SU-DHL-6 (cell line): ENCODE results near the gene CBX6.

Source experiments
- H2AFZ ChIP-seq: fragments of 200-600 bp; sonication (generic); 2 replicates; pipeline ENCODE4 v1.6.1; 2014; ENCODE audit warnings: low read depth, mild to moderate bottlenecking, moderate library complexity, mixed read lengths, antibody characterized with exemption, low read length; ENCODE audit not compliant: severe bottlenecking
- H3F3A ChIP-seq: fragments of 200-600 bp; shearing (Covaris generic); 2 replicates; pipeline ENCODE4 v1.6.0; 2016; ENCODE audit warnings: antibody characterized with exemption, mild to moderate bottlenecking; ENCODE audit not compliant: insufficient read depth
- H3K27ac ChIP-seq: fragments of 200-600 bp; sonication (generic); 2 replicates; pipeline ENCODE4 v1.5.1; 2016; ENCODE audit warnings: low read depth, mild to moderate bottlenecking, low read length, moderate library complexity, mixed read lengths
- H3K27me3 ChIP-seq: fragments of 200-600 bp; sonication (generic), shearing (Covaris generic); 2 replicates; pipeline ENCODE4 v1.6.0; 2014; ENCODE audit warnings: mild to moderate bottlenecking, low read length
- H3K36me3 ChIP-seq: fragments of 200-600 bp; sonication (generic); 2 replicates; pipeline ENCODE4 v1.6.1; 2014; ENCODE audit warnings: mild to moderate bottlenecking, low read length, mixed read lengths
- H3K4me2 ChIP-seq: fragments of 300-600, 200-600 bp; shearing (Covaris generic), sonication (generic); 2 replicates; pipeline ENCODE4 v1.6.0; 2014; ENCODE audit warnings: low read length, low read depth, mild to moderate bottlenecking; ENCODE audit not compliant: poor library complexity, severe bottlenecking
- H3K4me3 ChIP-seq: fragments of 200-600 bp; sonication (generic); 2 replicates; pipeline ENCODE4 v1.5.1; 2014; ENCODE audit warnings: antibody characterized with exemption, low read length, mild to moderate bottlenecking, mixed read lengths; ENCODE audit not compliant: insufficient read depth, poor library complexity, severe bottlenecking
- H3K79me2 ChIP-seq: fragments of 200-600 bp; sonication (generic); 2 replicates; pipeline ENCODE4 v1.6.1; 2014; ENCODE audit warnings: mild to moderate bottlenecking, low read length, moderate library complexity; ENCODE audit not compliant: insufficient read depth
- H3K9ac ChIP-seq: fragments of 200-600 bp; sonication (generic); 2 replicates; pipeline ENCODE4 v1.7.0; 2014; ENCODE audit warnings: mild to moderate bottlenecking, low read length
- H3K9me2 ChIP-seq: fragments of 200-600 bp; sonication (generic); replicated peaks from 2 replicates; pipeline ENCODE4 v1.6.1; 2014; ENCODE audit warnings: low read length; ENCODE audit not compliant: insufficient read depth
- H3K9me3 ChIP-seq: fragments of 200-600 bp; sonication (generic); 2 replicates; pipeline ENCODE4 v1.6.1; 2014; ENCODE audit warnings: low read length, mixed read lengths; ENCODE audit not compliant: insufficient read depth
- H4K20me1 ChIP-seq: fragments of 200-600 bp; sonication (generic); 2 replicates; pipeline ENCODE4 v1.6.1; 2014; ENCODE audit warnings: low read depth, mild to moderate bottlenecking, antibody characterized with exemption, low read length, moderate library complexity, mixed read lengths
- CTCF ChIP-seq: fragments of 200-600 bp; sonication (generic); IDR thresholded peaks from one replicate; pipeline ENCODE4 v1.5.1; 2017; ENCODE audit warnings: antibody characterized with exemption, mild to moderate bottlenecking, low read length, moderate library complexity; ENCODE audit not compliant: insufficient read depth, poor library complexity, severe bottlenecking
- EZH2phosphoT487 ChIP-seq: fragments of 200-600 bp; sonication (generic), shearing (Covaris generic); conservative IDR thresholded peaks from 2 replicates; pipeline ENCODE4 v1.6.1; 2018; ENCODE audit warnings: mild to moderate bottlenecking, antibody characterized with exemption, low read length, moderate library complexity, mixed read lengths

The CBX6 gene

GRCh38 chr22:38867124-38867455 lies 4.9 kb downstream of the CBX6 start:
- Histone ChIP-seq H3K9ac (no peak overlapping the region), H3F3A (peaks cover 8% of the 10 kb centered on the region; the same call in 1 of the 2 replicates), H3K27me3 (no peaks in the 10 kb centered on the region), H3K4me2 (no peak overlapping the region), H3K4me3 (no peak overlapping the region), H3K9me2 (no peaks in the 10 kb centered on the region), H3K9me3 (no peaks in the 10 kb centered on the region), H3K36me3 (no peaks in the 10 kb centered on the region), H4K20me1 (no peaks in the 10 kb centered on the region), H2AFZ (no peak overlapping the region), H3K27ac (no peak overlapping the region), H3K79me2 (peaks cover 18% of the 10 kb centered on the region; the same call in 1 of the 2 replicates)
- no peak for TF ChIP-seq EZH2phosphoT487
- TF ChIP-seq CTCF = no peak

GRCh38 chr22:38866399-38867123 lies 5.5 kb downstream of the CBX6 start:
- Histone ChIP-seq H3K36me3 (no peaks in the 10 kb centered on the region), H2AFZ (no peak overlapping the region), H3K9me3 (no peaks in the 10 kb centered on the region), H3F3A (peaks cover 12% of the 10 kb centered on the region; the same call in 1 of the 2 replicates), H3K79me2 (peaks cover 17% of the 10 kb centered on the region; the same call in 1 of the 2 replicates), H4K20me1 (no peaks in the 10 kb centered on the region), H3K27me3 (no peaks in the 10 kb centered on the region), H3K9me2 (no peaks in the 10 kb centered on the region), H3K9ac (no peak overlapping the region), H3K27ac (no peak overlapping the region), H3K4me2 (no peak overlapping the region), H3K4me3 (no peak overlapping the region)
- no peak for TF ChIP-seq EZH2phosphoT487
- TF ChIP-seq CTCF = no peak

GRCh38 chr22:38866024-38866398 lies 6.0 kb downstream of the CBX6 start:
- TF ChIP-seq EZH2phosphoT487 = no peak
- no peak for TF ChIP-seq CTCF
- no peaks in the 10 kb centered on the region for H3K27me3 ChIP-seq
- no peak overlapping the region for H3K27ac ChIP-seq
- H3K9me2 ChIP-seq = no peaks in the 10 kb centered on the region
- no peak overlapping the region for H3K4me2 ChIP-seq
- H3K79me2 ChIP-seq = peaks cover 12% of the 10 kb centered on the region; the same call in 1 of the 2 replicates
- no peaks in the 10 kb centered on the region for H4K20me1 ChIP-seq
- peaks cover 11% of the 10 kb centered on the region; the same call in 1 of the 2 replicates for H3F3A ChIP-seq
- H3K9ac ChIP-seq = no peak overlapping the region
- no peaks in the 10 kb centered on the region for H3K9me3 ChIP-seq
- H2AFZ ChIP-seq = no peak overlapping the region
- H3K4me3 ChIP-seq = no peak overlapping the region
- H3K36me3 ChIP-seq = no peaks in the 10 kb centered on the region
